Measurements from ENCODE around the gene TBX1. TPM values are rescaled to one million over a fixed set of nuclear protein-coding genes. Genes with fewer than 3 reads are reported as not detected.
"Not testable (repeated sequence)": the region's sequence is repeated elsewhere in the genome, so short reads cannot be mapped to it uniquely, and the experiment has no call there.

TBX1 gene
- total RNA-seq, 1 experiment from 2014 or later, result 6.7 TPM

DNA sequence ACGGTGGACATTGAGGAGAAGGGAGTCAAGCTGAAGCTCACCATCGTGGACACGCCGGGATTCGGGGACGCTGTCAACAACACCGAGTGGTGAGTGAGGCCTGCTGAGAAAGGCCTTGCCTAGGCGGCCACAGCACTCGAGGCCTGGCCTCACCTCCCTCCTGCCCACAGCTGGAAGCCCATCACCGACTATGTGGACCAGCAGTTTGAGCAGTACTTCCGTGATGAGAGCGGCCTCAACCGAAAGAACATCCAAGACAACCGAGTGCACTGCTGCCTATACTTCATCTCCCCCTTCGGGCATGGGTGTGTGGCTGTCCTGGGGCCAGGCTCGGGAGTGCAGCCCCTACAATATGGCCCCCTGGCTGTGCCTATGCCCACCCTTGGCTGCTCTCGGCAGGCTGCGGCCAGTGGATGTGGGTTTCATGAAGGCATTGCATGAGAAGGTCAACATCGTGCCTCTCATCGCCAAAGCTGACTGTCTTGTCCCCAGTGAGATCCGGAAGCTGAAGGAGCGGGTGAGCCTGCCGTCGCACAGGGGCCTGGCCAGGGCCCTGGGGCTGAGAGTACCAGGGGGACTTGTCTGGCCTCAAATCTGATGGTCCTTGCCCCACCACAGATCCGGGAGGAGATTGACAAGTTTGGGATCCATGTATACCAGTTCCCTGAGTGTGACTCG is 40.3 kb upstream of the TBX1 start:
- H3K4me3 ChIP-seq (ENCODE audit: insufficient read depth, low read depth, low read length), result no peak overlapping the region
- peak; percentile 68 for DNase-seq
- peaks cover 74% of the 10 kb centered on the region for H3K27me3 ChIP-seq (ENCODE audit: control insufficient read depth, insufficient read depth, low read length)
- no peaks in the 10 kb centered on the region for H3K36me3 ChIP-seq (replicated peaks; ENCODE audit: control insufficient read depth, insufficient read depth, low read length)

- no peak overlapping the region for H3K4me3 ChIP-seq (ENCODE audit: insufficient read depth, low read depth, low read length)
- DNase-seq, result no peak
- H3K27me3 ChIP-seq (ENCODE audit: control insufficient read depth, insufficient read depth, low read length), result peaks cover 76% of the 10 kb centered on the region
- no peaks in the 10 kb centered on the region for H3K36me3 ChIP-seq (replicated peaks; ENCODE audit: control insufficient read depth, insufficient read depth, low read length)
These were observed 39.6 kb upstream of the TBX1 start for GRCh38 chr22:19720999-19721329.

- Histone ChIP-seq H3K36me3 (replicated peaks; ENCODE audit: control insufficient read depth, insufficient read depth, low read length) (no peaks in the 10 kb centered on the region), H3K27me3 (ENCODE audit: control insufficient read depth, insufficient read depth, low read length) (peaks cover 78% of the 10 kb centered on the region), H3K4me3 (ENCODE audit: insufficient read depth, low read depth, low read length) (peak overlapping the region; percentile 26; the same call in 1 of the 2 replicates)
- DNase-seq, result peak; percentile 73
These were observed 39.0 kb upstream of the TBX1 start for GRCh38 chr22:19721330-19722177.

DNA sequence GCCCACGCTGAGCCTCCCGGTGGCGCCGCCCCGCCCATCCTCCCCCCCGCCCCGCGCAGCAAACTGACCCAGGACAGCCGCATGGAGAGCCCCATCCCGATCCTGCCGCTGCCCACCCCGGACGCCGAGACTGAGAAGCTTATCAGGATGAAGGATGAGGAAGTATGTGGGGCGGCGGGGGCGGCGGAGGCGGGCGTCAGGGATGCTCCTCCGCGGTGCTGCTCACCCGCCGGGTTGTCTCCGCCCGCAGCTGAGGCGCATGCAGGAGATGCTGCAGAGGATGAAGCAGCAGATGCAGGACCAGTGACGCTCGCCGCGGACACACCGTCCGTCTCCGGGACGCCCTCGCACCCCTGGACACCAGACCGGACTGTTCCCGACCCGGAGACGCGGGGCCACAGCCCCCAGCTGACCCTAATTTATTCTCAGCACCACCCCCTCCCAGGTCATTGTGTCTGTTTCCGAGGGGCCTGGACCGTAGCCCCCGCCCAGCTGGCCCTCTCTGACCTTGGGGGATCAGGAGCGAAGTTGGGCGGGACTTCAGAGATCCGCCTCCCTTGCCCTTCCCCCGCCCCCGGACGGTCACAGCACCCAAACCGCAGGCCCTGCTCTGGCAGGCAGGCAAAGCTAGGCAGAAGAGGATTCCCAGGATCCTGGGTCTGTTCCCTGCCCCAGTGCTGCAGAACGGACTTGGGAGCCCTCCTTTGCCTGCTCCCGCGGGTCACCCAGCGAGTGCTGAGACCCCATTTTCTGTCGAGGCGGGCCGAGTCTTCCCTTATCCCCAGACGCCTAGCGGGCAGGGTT is 38.2 kb upstream of the TBX1 start:
- DNase-seq, result peak; percentile 86
- H3K4me3 ChIP-seq (ENCODE audit: insufficient read depth, low read depth, low read length), result peak overlapping the region; percentile 31; the same call in 1 of the 2 replicates
- H3K27me3 ChIP-seq (ENCODE audit: control insufficient read depth, insufficient read depth, low read length), result peaks cover 76% of the 10 kb centered on the region
- H3K36me3 ChIP-seq (replicated peaks; ENCODE audit: control insufficient read depth, insufficient read depth, low read length), result no peaks in the 10 kb centered on the region

- H3K36me3 ChIP-seq (replicated peaks; ENCODE audit: control insufficient read depth, insufficient read depth, low read length), result no peaks in the 10 kb centered on the region
- H3K4me3 ChIP-seq (ENCODE audit: insufficient read depth, low read depth, low read length), result peak overlapping the region; percentile 31; the same call in 1 of the 2 replicates
- DNase-seq, result peak; percentile 81
- peaks cover 80% of the 10 kb centered on the region for H3K27me3 ChIP-seq (ENCODE audit: control insufficient read depth, insufficient read depth, low read length)
These were observed 37.7 kb upstream of the TBX1 start for GRCh38 chr22:19722982-19723231.

GRCh38 chr22:19723232-19723982 is 37.2 kb upstream of the TBX1 start, which contains the start of gene GP1BB:
GP1BB (plus strand) TSS chr22:19723539; CDS start chr22:19723570, 31 bp downstream.
- no peaks in the 10 kb centered on the region for H3K36me3 ChIP-seq (replicated peaks; ENCODE audit: control insufficient read depth, insufficient read depth, low read length)
- peak; percentile 88 for DNase-seq
- H3K27me3 ChIP-seq (ENCODE audit: control insufficient read depth, insufficient read depth, low read length), result peaks cover 84% of the 10 kb centered on the region
- peak within 1 kb of the TSS; percentile 31 for H3K4me3 ChIP-seq (ENCODE audit: insufficient read depth, low read depth, low read length)

DNA sequence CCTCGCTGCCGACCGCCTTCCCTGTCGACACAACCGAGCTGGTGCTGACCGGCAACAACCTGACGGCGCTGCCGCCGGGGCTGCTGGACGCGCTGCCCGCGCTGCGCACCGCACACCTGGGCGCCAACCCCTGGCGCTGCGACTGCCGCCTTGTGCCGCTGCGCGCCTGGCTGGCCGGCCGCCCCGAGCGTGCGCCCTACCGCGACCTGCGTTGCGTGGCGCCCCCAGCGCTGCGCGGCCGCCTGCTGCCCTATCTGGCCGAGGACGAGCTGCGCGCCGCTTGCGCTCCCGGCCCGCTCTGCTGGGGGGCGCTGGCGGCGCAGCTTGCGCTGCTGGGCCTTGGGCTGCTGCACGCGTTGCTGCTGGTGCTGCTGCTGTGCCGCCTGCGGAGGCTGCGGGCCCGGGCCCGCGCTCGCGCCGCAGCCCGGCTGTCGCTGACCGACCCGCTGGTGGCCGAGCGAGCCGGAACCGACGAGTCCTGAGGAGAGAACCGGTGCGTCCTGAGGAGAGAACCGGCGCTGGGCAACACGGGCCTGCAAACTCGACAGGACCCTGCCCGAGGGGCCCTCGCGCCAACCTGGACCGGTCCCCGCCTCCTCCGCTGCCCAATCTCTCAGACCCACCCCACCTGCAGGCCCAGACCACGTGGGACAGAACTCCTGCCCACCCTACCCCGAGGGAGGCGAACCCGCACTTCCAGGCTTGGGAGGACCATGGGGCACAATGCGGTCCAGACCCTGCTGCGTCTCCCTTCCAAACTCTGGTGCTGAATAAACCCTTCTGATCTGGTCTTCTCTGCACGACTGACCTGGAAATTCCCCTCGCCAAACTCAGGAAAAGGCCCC is 36.4 kb upstream of the TBX1 start:
- Histone ChIP-seq H3K36me3 (replicated peaks; ENCODE audit: control insufficient read depth, insufficient read depth, low read length) (no peaks in the 10 kb centered on the region), H3K4me3 (ENCODE audit: insufficient read depth, low read depth, low read length) (peak overlapping the region; percentile 31), H3K27me3 (ENCODE audit: control insufficient read depth, insufficient read depth, low read length) (peaks cover 77% of the 10 kb centered on the region)
- peak; percentile 94 for DNase-seq

- Histone ChIP-seq H3K4me3 (ENCODE audit: insufficient read depth, low read depth, low read length) (no peak overlapping the region), H3K36me3 (replicated peaks; ENCODE audit: control insufficient read depth, insufficient read depth, low read length) (no peaks in the 10 kb centered on the region), H3K27me3 (ENCODE audit: control insufficient read depth, insufficient read depth, low read length) (peaks cover 69% of the 10 kb centered on the region)
- DNase-seq, result no peak
These were observed 35.5 kb upstream of the TBX1 start for GRCh38 chr22:19724927-19725661.

GRCh38 chr22:19726064-19726788 is 34.4 kb upstream of the TBX1 start:
- not testable (repeated sequence) for DNase-seq; H3K36me3 ChIP-seq (replicated peaks; ENCODE audit: control insufficient read depth, insufficient read depth, low read length)
- peaks cover 58% of the 10 kb centered on the region for H3K27me3 ChIP-seq (ENCODE audit: control insufficient read depth, insufficient read depth, low read length)

DNA sequence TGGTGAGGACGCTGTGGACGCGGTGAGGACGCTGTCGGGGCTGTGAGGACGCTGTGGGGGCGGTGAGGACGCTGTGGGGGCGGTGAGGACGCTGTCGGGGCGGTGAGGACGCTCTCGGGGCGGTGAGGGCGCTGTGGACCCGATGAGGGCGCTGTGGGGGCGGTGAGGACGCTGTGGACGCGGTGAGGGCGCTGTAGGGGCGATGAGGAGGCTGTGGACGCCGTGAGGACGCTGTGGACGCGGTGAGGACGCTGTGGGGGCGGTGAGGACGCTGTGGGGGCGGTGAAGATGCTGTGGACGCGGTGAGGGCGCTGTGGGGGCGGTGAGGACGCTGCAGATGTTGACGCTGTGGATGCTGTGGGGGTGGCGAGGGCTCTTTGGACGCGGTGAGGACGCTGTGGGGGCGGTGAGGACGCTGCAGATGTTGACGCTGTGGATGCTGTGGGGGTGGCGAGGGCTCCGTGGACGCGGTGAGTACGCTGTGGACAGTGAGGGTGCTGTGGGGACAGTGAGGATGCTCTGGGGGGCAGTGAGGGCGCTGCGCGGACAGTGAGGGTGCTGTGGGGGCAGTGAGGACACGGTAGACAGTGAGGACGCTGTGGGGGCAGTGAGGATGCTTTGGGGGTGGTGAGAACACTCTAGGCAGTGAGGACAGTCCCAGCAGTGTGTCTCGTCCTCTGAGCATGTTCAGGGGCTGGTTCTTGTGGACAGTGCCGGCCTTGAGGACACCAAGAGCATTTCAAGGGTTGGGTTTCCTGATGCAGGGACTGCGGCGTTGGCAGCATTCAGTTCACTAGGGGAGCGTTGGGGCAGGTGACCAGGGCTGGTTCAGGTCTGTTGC is 33.0 kb upstream of the TBX1 start:
- Histone ChIP-seq H3K36me3 (replicated peaks; ENCODE audit: control insufficient read depth, insufficient read depth, low read length) (no peaks in the 10 kb centered on the region), H3K4me3 (ENCODE audit: insufficient read depth, low read depth, low read length) (no peak overlapping the region), H3K27me3 (ENCODE audit: control insufficient read depth, insufficient read depth, low read length) (peaks cover 45% of the 10 kb centered on the region)
- DNase-seq, result no peak

More at GRCh38 chr22:19726064-19726788, 34.4 kb upstream of the TBX1 start:
- H3K4me3 ChIP-seq (ENCODE audit: insufficient read depth, low read depth, low read length), result not testable (repeated sequence)

- no peak overlapping the region for H3K4me3 ChIP-seq (ENCODE audit: insufficient read depth, low read depth, low read length)
- no peak for DNase-seq
- no peaks in the 10 kb centered on the region for H3K36me3 ChIP-seq (replicated peaks; ENCODE audit: control insufficient read depth, insufficient read depth, low read length)
- H3K27me3 ChIP-seq (ENCODE audit: control insufficient read depth, insufficient read depth, low read length), result peaks cover 38% of the 10 kb centered on the region
These were observed 32.3 kb upstream of the TBX1 start for GRCh38 chr22:19728271-19728670.

- no peak for DNase-seq
- H3K27me3 ChIP-seq (ENCODE audit: control insufficient read depth, insufficient read depth, low read length), result peaks cover 32% of the 10 kb centered on the region
- H3K4me3 ChIP-seq (ENCODE audit: insufficient read depth, low read depth, low read length), result no peak overlapping the region
- H3K36me3 ChIP-seq (replicated peaks; ENCODE audit: control insufficient read depth, insufficient read depth, low read length), result no peaks in the 10 kb centered on the region
These were observed 31.7 kb upstream of the TBX1 start for GRCh38 chr22:19728836-19729235.
